NCI-H460 (cell line): Measurements from ENCODE around the gene CLSTN1. TPM values are rescaled to one million over a fixed set of nuclear protein-coding genes. Genes with fewer than 3 reads are reported as not detected.
"Not testable (repeated sequence)": the region's sequence is repeated elsewhere in the genome, so short reads cannot be mapped to it uniquely, and the experiment has no call there.

Source experiments
- DNase-seq: peaks from one replicate; pipeline ENCODE4 v3.0.0-alpha.2; 2016; ENCODE audit warnings: low read depth; ENCODE audit errors: extremely low read depth
- total RNA-seq: library from RNA; depleted of rRNA; stranded (reverse); fragments of >200 nt; shearing (Covaris generic); gene quantifications from 2 replicates; pipeline ENCODE4 v1.2.3, GENCODE V29; 2014

Gene CLSTN1
- total RNA-seq, 1 experiment from 2014 or later, result 24.4 TPM

DNA sequence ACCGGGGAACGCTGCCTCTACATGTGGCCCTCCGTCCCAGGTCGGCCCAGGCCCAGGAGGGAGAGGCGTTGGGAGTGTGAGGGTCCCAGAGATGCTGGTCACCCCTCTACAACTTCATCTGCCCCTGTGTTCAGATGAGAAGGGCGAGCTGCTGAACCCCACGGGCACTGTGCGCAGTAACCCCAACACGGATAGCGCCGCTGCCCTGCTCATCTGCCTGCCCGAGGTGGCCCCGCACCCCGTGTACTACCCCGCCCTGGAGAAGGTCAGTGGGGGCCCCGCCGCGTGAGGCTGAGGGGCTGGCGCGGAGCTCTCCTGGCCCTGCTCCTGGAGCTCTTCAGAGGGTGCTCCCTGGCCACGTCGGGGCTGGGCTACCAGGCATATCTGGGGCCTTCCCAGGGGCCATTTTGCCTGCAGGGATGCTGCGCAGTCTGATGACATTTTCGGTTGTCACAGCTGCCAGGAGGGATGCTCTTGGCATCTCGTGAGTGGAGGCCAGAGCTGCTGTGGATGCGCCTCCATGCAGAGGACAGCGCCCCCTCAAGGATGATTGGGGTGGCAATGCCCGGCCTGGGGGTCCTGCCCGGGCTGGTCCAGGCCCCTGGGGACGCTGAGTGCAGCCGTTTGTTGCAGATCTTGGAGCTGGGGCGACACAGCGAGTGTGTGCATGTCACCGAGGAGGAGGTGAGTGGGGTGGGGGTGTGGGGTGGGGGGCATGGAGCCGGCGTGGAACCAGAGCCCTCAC, 103.6 kb downstream of the CLSTN1 start:
- DNase-seq, result no peak

DNA sequence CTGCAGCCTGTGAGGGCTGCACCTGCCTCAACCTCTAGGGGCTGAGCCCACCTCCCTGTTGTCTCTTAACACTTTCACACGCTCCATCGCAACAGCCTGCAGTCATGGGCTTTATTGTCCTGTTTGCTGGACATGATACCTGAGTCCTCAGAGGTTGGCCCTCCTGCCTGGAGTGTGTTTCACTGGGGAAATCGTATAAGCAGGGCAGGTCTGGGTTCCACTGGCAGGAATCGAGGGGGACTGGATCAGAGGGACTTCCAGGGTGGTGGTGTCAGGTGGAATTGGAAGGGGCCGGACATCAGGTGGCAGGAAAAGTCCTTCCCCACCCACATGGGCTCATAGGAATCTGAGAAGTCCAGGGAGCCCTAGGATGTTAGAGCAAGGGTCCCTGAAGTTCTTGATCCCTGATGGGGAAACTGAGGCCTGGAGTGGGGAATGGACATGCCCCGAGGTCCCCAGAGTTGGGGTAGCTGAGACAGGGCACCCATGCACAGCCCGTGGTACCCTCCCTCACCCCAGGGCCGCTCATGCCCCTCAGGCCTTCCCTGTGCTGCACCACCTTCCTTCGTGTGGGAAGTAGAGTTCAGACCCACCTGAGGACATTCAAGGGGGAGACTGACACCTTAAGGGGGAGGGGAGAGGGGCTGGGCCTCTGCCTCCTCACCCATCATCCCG, 105.6 kb downstream of the CLSTN1 start:
- DNase-seq, result no peak

DNA sequence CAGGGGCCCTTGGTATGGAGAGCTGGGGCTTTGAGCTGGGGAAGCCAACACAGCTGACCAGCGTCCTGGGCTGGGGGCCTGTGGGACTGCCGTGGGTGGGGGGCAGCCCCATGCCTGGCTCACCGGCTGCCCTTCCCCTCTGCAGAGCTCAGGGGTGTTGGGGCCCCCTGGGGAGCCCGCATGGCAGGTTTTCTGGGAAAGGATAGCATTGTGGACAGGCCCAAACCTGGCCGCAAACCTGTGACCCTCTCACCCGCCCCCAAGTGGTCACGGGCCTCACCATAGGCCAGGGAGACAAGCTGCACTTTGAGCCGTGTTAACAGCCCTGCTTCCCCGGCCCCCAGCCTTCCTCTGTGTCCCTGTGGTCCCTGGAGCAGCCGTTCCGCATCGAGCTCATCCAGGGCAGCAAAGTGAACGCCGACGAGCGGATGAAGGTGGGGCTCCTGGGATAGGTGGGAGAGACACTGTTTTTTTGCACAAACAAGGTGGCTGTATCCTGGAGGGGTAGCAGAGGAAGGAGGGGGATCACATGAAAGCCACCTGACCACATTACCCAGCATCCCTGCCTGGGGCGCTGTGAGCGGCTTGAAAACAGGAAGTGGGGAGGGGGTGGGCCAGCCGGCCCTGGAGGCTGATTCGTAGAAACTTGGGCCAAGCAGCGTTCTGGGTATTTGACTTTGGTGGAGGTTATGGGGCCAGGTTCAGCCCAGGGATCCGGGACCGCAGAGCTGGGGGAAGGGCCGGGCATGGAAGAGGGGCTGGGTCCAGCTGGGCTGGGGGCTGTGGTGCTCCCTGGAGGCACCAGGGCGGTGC, 106.4 kb downstream of the CLSTN1 start:
- no peak for DNase-seq

DNA sequence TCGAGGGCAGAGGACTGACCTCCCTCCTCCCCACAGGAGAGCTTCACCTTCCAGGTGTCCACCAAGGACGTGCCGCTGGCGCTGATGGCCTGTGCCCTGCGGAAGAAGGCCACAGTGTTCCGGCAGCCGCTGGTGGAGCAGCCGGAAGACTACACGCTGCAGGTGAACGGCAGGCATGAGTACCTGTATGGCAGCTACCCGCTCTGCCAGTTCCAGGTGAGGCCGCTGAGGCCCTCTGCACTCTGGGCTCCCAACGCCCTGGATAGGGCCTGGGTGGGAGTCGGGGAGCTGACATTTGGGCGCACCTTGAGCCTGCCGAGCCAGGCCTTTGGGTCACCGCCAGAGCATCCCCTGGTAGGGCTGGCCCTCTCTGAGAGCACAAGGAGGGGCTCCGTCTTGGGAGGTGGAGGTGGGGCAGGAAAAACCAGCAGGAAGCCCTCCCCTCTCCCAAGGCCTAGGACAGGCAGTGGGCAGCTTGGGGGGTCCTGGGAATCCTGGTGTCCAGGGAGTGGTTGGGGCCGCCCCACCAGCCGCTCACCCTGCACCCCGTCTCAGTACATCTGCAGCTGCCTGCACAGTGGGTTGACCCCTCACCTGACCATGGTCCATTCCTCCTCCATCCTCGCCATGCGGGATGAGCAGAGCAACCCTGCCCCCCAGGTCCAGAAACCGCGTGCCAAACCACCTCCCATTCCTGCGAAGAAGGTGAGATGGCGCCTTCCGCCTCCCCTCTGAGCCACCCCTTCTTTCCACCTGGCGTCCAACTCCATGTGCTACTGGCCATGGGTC, 107.2 kb downstream of the CLSTN1 start:
- no peak for DNase-seq

DNA sequence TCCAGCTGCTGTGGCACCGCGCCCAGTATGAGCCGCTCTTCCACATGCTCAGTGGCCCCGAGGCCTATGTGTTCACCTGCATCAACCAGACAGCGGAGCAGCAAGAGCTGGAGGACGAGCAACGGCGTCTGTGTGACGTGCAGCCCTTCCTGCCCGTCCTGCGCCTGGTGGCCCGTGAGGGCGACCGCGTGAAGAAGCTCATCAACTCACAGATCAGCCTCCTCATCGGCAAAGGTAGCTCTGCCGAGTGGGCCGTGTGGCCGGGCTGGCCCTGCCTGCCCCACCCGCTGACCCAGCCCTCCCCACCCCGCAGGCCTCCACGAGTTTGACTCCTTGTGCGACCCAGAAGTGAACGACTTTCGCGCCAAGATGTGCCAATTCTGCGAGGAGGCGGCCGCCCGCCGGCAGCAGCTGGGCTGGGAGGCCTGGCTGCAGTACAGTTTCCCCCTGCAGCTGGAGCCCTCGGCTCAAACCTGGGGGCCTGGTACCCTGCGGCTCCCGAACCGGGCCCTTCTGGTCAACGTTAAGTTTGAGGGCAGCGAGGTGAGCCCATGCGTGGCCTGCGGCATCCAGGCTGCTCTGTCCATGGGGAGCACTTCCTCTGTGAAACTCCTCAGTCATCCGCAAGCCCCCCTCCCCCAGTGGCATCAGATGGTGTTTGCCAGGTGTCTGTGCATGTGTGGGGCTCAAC, 108.1 kb downstream of the CLSTN1 start:
- DNase-seq, result no peak

DNA sequence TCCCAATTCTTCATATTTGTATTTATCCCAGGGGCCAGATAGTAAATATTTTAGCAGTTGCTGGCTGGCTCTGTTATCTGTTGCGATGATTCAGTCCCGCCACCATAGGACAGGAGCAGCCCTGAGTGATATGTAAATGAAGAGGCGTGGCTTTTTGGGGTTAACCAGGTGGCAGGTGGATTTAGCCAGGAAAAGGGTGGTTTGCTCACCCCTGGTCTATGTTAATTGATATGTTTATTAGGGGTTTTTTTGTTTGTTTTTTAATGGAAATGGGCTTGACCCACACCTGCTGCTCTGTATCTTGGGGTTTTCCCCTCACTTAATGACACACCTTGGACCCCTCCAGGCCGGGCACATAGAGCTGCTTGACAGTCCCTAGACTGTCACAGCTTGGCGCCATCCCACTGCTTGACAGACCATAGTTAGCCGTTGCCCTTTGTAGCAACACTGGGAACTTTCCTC, 109.5 kb downstream of the CLSTN1 start:
- DNase-seq, result no peak

DNA sequence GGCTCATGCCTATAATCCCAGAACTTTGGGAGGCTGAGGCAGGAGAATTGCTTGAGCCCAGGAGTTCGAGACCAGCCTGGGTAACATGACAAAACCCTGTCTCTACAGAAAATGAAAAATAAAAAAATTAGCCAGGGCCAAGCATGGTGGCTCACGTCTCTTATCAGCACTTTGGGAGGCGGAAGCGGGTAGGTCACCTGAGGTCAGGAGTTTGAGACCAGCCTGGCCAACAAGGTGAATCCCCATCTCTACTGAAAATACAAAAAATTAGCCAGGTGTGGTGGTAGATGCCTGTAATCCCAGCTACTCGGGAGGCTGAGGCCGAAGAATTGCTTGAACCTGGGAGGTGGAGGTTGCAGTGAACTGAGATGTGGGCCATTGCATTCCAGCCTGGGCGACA, 111.0 kb downstream of the CLSTN1 start:
- DNase-seq, result not testable (repeated sequence)

DNA sequence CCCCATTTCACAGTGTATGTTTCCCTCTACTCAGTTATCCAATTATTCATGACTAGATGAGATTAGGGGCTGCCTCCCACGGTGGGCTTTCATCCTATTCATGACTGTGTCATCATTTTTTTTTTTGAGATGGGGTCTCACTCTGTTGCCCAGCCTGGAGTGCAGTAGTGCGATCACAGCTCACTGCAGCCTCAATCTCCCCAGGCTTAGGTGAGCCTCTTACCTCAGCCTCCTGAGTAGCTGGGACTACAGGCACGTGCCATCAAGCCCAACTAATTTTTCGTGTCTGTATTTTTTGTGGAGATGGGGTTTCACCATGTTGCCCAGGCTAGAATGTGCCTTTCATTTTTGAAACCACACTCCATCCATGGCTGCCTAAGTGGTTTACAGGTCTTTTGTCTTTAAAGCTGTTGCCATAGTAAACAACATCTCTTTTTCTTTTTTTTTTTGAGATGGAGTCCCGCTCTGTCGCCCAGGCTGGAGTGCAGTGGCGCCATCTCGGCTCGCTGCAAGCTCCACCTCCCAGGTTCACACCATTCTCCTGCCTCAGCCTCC, 112.2 kb downstream of the CLSTN1 start:
- DNase-seq, result no peak

DNA sequence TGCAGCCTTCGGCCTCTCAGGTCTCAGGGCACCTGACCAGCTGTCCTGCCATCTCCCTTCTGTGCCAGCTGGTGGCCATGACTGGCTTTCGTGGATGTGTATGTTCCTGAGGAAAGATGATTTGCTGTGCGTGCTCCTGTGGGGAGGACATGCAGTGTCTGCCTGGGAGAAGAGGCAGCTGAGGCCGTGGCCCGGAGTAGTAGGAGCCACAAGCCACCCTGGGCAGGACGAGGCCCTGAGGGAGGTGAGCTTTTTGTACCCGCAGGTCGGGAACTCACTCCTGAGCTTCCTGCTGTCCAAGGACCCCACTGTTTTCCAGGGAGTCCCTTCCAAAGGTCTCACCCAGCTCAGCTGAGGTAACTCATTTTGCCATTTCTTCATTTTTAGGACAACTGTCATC, 113.7 kb downstream of the CLSTN1 start:
- DNase-seq, result no peak

DNA sequence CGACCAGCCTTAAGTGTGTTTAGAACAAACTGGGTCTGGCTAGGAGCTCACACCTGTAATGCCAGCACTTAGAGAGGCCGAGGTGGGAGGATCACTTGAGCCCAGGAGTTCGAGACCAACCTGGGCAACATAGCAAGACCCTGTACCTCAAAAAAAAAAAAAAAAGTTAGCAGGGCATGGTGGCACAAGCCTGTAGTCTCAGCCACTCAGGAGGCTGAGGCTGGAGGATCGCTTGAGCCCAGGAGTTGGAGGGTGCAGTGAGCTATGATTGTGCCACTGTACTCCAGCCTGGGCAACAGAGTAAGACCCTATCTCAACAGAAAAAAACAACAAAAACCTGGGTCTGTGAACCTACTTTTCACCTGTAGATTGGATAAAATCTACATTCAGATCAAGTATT, 117.6 kb downstream of the CLSTN1 start:
- no peak for DNase-seq

DNA sequence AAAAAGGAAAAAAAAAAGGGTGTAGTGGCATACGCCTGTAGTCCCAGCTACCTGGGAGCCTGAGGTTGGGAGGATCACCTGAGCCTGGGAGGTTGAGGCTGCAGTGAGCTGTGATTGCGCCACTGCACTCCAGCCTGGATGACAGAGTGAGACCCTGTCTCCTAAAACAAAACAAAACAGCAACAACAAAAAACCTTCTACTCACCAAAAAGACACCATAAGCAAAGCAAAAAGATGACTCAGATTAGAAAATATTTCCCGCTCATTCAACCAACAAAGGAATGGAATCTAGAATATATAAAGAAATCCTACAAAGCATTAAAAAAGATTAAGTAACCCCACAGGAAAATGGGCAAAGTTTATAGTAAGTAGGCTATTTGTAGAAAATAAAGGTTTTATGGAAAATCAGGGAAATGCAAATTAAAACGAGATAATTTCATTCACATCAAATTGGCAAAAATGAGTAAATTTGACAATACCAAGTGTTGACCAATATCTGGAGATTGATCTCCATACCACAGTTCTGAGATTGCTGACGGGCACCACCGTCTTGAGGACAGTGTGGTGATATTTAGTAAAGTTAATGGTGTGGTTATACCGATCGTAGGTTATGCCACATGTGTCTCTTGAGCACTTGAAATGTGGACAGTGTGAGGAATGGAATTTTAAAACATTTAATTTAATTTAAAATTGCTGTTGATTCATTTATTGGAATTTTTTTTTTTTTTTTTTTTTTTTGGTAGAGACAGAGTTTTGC, 118.2 kb downstream of the CLSTN1 start:
- no peak for DNase-seq

DNA sequence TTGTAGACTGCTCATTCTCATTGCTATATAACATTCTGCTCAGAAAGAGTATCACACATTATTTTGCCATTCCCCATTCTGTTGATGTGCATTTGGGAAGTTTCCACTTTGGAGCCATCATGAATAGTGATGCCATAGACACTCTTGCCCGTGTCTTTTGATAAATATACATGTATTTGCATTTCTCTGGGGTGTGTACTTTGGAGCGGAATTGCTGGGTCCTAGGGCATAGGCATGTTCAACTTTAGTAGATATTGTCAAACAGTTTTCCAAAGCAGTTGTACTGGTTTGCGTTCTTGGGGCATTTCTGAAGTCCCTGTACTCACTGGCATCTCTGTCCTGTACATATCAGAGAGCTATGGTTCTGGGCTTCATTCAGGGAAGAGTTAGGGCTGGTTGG, 120.1 kb downstream of the CLSTN1 start:
- no peak for DNase-seq

DNA sequence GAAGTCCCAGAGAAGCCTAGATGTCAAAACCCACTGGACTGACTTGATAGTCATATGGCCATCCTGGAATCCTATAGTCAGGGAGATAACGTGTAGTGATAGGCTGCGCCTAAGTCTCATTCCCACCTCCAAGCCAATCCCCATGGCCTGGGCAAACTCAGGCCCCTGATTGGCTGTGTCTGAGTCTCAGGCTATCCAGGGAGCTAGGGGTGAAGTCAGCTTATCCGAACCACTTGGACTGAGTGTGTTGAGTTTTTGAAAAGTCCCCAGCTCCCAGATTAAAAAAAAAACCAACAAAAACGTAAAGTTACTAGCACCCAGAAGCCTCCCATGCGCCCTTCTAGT, 120.6 kb downstream of the CLSTN1 start:
- no peak for DNase-seq

DNA sequence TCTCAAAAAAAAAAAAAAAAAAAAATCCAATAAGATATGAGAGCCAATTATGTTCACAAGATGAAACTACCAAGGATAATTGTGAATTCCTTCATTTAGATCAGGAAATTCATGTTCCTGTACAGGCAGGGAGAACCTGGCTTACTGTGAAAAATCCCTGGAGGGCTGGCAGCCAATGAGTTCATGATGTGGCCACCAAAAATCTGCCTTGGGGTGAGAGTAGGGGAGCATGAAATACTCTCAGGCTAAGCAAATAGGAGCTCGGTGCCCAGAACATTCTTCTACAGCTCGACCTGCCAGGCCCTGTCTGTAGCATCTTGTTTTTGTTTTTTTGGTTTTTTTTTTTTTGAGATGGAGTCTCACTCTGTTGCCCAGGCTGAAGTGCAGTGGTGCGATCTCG, 122.1 kb downstream of the CLSTN1 start:
- no peak for DNase-seq

DNA sequence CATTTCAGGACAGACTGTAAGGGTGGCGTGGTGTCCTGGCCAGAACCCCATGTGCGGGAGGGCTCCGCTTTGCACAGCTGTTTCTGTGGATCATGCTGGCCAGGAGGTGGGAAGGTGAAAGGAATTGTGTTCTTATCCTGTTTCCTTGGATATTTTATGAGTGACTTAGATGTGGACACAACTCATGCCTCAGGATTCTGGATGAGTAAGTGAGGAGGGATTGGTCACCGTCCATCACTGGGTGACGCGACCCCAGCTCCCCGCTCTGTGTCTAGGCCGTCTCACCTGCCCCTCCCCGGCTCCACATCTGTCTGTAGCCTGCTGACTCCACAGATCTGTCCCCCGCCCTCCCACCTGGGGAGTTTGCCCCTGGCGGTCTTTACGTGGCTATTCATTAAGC, 123.4 kb downstream of the CLSTN1 start:
- no peak for DNase-seq

DNA sequence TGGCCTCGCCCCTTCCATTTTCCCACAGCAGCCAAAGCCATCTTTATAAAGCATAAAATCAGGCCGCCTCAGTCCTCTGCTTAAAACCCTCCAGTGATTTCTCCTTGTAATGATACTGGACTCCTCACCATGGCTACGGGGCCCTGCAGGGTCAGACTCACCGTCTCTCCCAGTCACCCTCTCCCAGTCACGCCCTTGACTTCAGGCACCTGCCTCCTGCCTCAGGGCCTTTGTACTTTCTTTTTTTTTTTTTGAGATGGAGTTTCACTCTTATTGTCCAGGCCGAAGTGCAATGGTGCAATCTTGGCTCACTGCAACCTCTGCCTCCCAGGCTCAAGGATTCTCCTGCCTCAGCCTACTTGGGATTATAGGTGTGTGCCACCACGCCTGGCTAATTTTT, 124.4 kb downstream of the CLSTN1 start:
- DNase-seq, result no peak

DNA sequence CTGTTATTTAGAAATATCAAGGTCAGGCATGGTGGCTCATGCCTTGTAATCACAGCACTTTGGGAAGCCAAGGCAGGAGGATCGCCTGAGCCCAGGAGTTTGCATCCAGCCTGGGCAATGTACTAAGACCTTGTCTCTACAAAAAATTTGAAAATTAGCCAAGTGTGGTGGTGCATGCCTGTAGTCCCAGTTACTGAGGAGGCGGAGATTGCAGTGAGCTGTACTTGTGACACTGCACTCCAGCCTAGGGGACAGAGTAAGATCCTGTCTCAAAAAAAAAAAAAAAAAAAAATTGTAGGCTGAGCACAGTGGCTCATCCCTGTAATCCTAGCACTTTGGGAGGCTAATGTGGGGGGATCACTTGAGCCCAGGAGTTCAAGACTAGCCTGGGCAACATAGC, 127.0 kb downstream of the CLSTN1 start:
- DNase-seq, result no peak

DNA sequence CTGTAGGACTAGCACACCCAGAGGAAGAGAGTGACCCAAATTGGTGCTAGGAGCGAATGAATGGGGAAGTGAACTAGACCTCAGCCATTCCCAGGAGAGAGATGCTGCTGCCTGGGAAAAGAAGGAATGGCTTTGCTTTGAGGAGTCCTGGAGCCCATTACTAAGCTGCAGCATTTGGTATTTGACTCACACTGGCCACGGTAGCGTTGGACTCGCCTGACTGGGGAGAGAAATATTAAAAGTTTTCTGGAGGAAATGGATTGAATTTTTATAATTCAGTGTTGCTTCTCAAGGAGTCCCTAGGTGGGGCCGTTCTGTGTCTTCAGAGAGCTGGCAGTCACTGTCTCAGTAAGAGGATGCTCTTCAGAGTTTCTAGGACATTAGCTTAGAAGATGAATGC, 132.1 kb downstream of the CLSTN1 start:
- no peak for DNase-seq

DNA sequence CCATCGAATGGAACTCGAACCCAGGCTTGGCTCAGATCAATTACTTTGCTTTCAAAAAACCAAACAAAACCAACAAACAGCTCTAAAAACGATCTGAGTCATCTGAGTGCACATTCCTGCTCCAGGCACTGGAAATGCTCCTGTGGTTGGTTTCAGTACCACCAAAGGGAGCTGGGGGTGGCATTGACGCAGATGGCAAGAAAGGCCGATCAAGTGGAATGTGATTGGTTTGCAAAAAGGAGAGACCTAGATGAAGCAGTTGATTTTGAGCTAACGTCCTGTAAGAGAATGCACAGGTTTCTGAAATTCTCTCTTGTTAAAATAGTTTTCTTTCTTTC, 132.7 kb downstream of the CLSTN1 start:
- no peak for DNase-seq
